ENCODE results near the gene PPP1R3A.

DNA sequence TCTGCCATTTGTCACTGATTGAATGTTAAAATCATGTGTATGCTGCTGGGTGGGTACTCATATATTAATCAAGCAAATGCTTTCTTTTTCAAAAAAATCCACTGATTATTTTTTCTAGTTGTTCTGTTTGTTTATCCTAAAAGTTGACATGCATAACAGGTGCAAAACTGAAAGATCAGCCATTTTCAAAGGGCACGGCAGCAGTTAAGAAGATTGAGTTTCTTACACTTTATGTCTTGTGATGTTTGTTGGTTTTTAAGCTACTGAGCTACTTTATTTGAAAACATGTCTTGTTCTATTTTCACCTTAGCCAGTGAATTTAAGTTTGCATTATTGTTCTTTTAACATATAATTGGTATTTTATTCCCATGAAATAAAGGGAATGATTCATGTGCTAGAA lies 45.8 kb downstream of the PPP1R3A start:
- TF ChIP-seq, protein P1, sequence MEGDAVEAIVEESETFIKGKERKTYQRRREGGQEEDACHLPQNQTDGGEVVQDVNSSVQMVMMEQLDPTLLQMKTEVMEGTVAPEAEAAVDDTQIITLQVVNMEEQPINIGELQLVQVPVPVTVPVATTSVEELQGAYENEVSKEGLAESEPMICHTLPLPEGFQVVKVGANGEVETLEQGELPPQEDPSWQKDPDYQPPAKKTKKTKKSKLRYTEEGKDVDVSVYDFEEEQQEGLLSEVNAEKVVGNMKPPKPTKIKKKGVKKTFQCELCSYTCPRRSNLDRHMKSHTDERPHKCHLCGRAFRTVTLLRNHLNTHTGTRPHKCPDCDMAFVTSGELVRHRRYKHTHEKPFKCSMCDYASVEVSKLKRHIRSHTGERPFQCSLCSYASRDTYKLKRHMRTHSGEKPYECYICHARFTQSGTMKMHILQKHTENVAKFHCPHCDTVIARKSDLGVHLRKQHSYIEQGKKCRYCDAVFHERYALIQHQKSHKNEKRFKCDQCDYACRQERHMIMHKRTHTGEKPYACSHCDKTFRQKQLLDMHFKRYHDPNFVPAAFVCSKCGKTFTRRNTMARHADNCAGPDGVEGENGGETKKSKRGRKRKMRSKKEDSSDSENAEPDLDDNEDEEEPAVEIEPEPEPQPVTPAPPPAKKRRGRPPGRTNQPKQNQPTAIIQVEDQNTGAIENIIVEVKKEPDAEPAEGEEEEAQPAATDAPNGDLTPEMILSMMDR (conservative IDR thresholded peaks at IDR 0.05), result no peak
- TF ChIP-seq ZFX (IDR thresholded peaks at IDR 0.05), result no peak

Data from C4-2B (cell line).